HEK293 (cell line): ENCODE results near the gene SYS1.

Source experiments
- BCL11A ChIP-seq: fragments of 450-650 bp; formaldehyde crosslinking; IDR thresholded peaks from 2 replicates; pipeline ENCODE4 v1.5.1; 2016; ENCODE audit warnings: low read depth, missing biosample characterization, missing genetic modification characterization
- BCL11B ChIP-seq: fragments of 450-650 bp; formaldehyde crosslinking; IDR thresholded peaks from 2 replicates; pipeline ENCODE4 v1.5.1; 2016; ENCODE audit warnings: low read depth, missing biosample characterization, missing genetic modification characterization
- GLI2 ChIP-seq: fragments of 450-650 bp; formaldehyde crosslinking; IDR thresholded peaks from 2 replicates; pipeline ENCODE4; 2017; ENCODE audit warnings: missing biosample characterization, missing genetic modification characterization, low read depth, borderline replicate concordance
- IKZF3 ChIP-seq: fragments of 450-650 bp; IDR thresholded peaks from 2 replicates; pipeline ENCODE4 v1.5.0; 2018; ENCODE audit warnings: missing biosample characterization, mild to moderate bottlenecking, missing genetic modification characterization, moderate library complexity
- KLF1 ChIP-seq: fragments of 450-650 bp; formaldehyde crosslinking; IDR thresholded peaks from 2 replicates; pipeline ENCODE4 v1.5.1; 2016; ENCODE audit warnings: missing biosample characterization, missing genetic modification characterization
- KLF8 ChIP-seq: fragments of 450-650 bp; formaldehyde crosslinking; IDR thresholded peaks from 2 replicates; pipeline ENCODE4 v1.5.1; 2016; ENCODE audit warnings: missing biosample characterization, missing genetic modification characterization
- KLF9 ChIP-seq: fragments of 450-650 bp; formaldehyde crosslinking; IDR thresholded peaks from 2 replicates; pipeline ENCODE4 v1.5.1; 2016; ENCODE audit warnings: missing biosample characterization, missing genetic modification characterization, low read depth
- MEIS1 ChIP-seq: sonication (generic); formaldehyde crosslinking; IDR thresholded peaks from 2 replicates; pipeline ENCODE4 v1.8.1; 2022; ENCODE audit warnings: missing genetic modification reagents, mild to moderate bottlenecking, borderline replicate concordance
- OSR2 ChIP-seq: fragments of 450-650 bp; formaldehyde crosslinking; IDR thresholded peaks from 2 replicates; pipeline ENCODE4 v1.5.1; 2016; ENCODE audit warnings: missing biosample characterization, missing genetic modification characterization
- SCRT2 ChIP-seq: fragments of 450-650 bp; formaldehyde crosslinking; IDR thresholded peaks from 2 replicates; pipeline ENCODE4 v1.5.1; 2016; ENCODE audit warnings: missing biosample characterization, missing genetic modification characterization
- ZBTB7A ChIP-seq: fragments of 450-650 bp; formaldehyde crosslinking; IDR thresholded peaks from 2 replicates; pipeline ENCODE4 v1.5.1; 2016; ENCODE audit warnings: low read depth, missing biosample characterization, missing genetic modification characterization
- ZFP69B ChIP-seq: fragments of 450-650 bp; formaldehyde crosslinking; IDR thresholded peaks from 2 replicates; pipeline ENCODE4 v1.5.1; 2016; ENCODE audit warnings: missing biosample characterization, missing genetic modification characterization
- ZNF146 ChIP-seq: fragments of 450-650 bp; formaldehyde crosslinking; IDR thresholded peaks from 2 replicates; pipeline ENCODE4 v1.5.1; 2016; ENCODE audit warnings: missing biosample characterization, missing genetic modification characterization
- ZNF24 ChIP-seq: fragments of 450-650 bp; formaldehyde crosslinking; IDR thresholded peaks from 2 replicates; pipeline ENCODE4 v1.5.1; 2016; ENCODE audit warnings: missing biosample characterization, missing genetic modification characterization
- ZNF391 ChIP-seq: fragments of 450-650 bp; formaldehyde crosslinking; IDR thresholded peaks from 2 replicates; pipeline ENCODE4 v1.5.1; 2016; ENCODE audit warnings: low read depth, missing biosample characterization, missing genetic modification characterization, borderline replicate concordance
- ZNF423 ChIP-seq: fragments of 450-650 bp; formaldehyde crosslinking; IDR thresholded peaks from 2 replicates; pipeline ENCODE4 v1.5.1; 2016; ENCODE audit warnings: missing biosample characterization, missing genetic modification characterization
- ZNF426 ChIP-seq: fragments of 450-650 bp; formaldehyde crosslinking; IDR thresholded peaks from 2 replicates; pipeline ENCODE4 v1.5.1; 2017; ENCODE audit warnings: missing biosample characterization, missing genetic modification characterization, mild to moderate bottlenecking, inconsistent platforms, moderate library complexity
- ZNF530 ChIP-seq: fragments of 450-650 bp; formaldehyde crosslinking; IDR thresholded peaks from 2 replicates; pipeline ENCODE4 v1.5.1; 2016; ENCODE audit warnings: low read depth, missing biosample characterization, missing genetic modification characterization
- ZNF544 ChIP-seq: fragments of 450-650 bp; formaldehyde crosslinking; IDR thresholded peaks from 2 replicates; pipeline ENCODE4 v1.5.0; 2017; ENCODE audit warnings: missing biosample characterization, missing genetic modification characterization
- ZNF629 ChIP-seq: fragments of 450-650 bp; formaldehyde crosslinking; IDR thresholded peaks from 2 replicates; pipeline ENCODE4 v1.5.1; 2017; ENCODE audit warnings: missing biosample characterization, missing genetic modification characterization
- ZNF664 ChIP-seq: fragments of 450-650 bp; formaldehyde crosslinking; IDR thresholded peaks from 2 replicates; pipeline ENCODE4 v1.5.1; 2016; ENCODE audit warnings: missing biosample characterization, missing genetic modification characterization
- ZNF670 ChIP-seq: fragments of 450-650 bp; formaldehyde crosslinking; IDR thresholded peaks from 2 replicates; pipeline ENCODE4 v1.5.1; 2016; ENCODE audit warnings: missing biosample characterization, missing genetic modification characterization, low read depth
- ZNF843 ChIP-seq: fragments of 450-650 bp; formaldehyde crosslinking; IDR thresholded peaks from 2 replicates; pipeline ENCODE4 v1.5.1; 2016; ENCODE audit warnings: missing biosample characterization, missing genetic modification characterization
- ZSCAN23 ChIP-seq: fragments of 450-650 bp; formaldehyde crosslinking; IDR thresholded peaks from 2 replicates; pipeline ENCODE4 v1.5.1; 2016; ENCODE audit warnings: missing biosample characterization, missing genetic modification characterization
- ZSCAN30 ChIP-seq: fragments of 450-650 bp; IDR thresholded peaks from 2 replicates; pipeline ENCODE4 v1.5.1; 2018; ENCODE audit warnings: missing biosample characterization, mild to moderate bottlenecking, missing genetic modification characterization, moderate library complexity
- ZXDB ChIP-seq: fragments of 450-650 bp; formaldehyde crosslinking; IDR thresholded peaks from 2 replicates; pipeline ENCODE4 v1.5.1; 2016; ENCODE audit warnings: missing biosample characterization, missing genetic modification characterization
- TF ChIP-seq, protein P1 (sequence below): sonication (generic); formaldehyde crosslinking; IDR thresholded peaks from 2 replicates; pipeline ENCODE4 v1.8.1; 2022; ENCODE audit warnings: mild to moderate bottlenecking, moderate library complexity, missing genetic modification reagents
- TF ChIP-seq, protein P2 (sequence below): fragments of 450-650 bp; formaldehyde crosslinking; conservative IDR thresholded peaks from 2 replicates; pipeline ENCODE4 v1.5.1; 2016; ENCODE audit warnings: low read depth, missing biosample characterization, missing genetic modification characterization
- TF ChIP-seq, protein P3 (sequence below): fragments of 450-650 bp; formaldehyde crosslinking; IDR thresholded peaks from 2 replicates; pipeline ENCODE4 v1.5.1; 2016; ENCODE audit warnings: missing biosample characterization, missing genetic modification characterization
- TF ChIP-seq, protein P4 (sequence below): fragments of 450-650 bp; formaldehyde crosslinking; IDR thresholded peaks from 2 replicates; pipeline ENCODE4 v1.5.1; 2016; ENCODE audit warnings: missing biosample characterization, missing genetic modification characterization
- TF ChIP-seq, protein P5 (sequence below): fragments of 450-650 bp; formaldehyde crosslinking; IDR thresholded peaks from 2 replicates; pipeline ENCODE4 v1.5.1; 2016; ENCODE audit warnings: missing biosample characterization, missing genetic modification characterization

SYS1 gene

DNA sequence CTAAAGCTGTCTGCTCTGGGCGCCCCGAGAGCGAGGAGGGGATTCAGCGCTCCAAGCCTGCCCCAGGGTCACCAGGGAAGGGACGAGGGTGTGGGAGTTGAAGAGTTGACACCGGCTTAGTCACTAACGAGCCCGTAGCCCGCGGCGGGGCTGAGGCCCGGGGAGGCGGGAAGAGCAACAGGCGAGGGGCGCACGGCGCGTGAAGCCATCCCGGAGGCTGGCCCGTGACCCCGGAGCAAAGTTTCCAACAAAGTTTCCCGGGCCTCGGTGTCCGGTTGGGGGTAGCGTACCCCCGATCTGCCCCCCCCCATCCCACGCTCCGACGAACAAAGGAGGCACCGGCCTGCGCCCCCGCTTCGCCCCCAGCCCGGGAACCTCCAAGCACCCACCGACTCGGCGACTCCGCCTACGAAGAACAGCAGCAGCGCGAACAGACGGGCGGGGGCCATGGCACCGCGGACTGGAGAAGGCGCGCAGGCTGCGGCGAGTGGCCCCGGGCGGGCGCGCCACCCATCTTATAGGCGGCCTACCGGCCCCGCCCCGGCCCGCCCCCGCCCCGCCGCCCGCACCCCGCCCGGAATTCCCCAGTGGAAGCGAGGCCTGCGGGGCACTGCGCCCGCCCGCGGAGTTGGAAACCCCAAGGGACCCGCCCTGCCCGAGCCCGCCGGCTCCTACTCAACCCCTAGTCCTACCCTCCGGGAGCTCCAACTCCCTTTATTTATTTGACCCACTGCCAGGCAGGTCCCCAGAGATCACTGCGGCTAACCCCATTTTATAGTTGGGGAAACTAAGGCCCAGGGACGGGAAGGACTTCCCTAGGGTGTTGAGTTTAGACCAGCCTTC, 14.8 kb upstream of the SYS1 start, which contains the start of gene SDC4 (continued):
- TF ChIP-seq ZSCAN23 (tag by site-specific recombination) (no peak), ZNF423 (tag by site-specific recombination) (peak; percentile 91), ZNF530 (no peak), IKZF3 (tag by site-specific recombination) (peak; percentile 89), ZNF24 (tag by site-specific recombination) (no peak), ZNF843 (tag by site-specific recombination) (no peak), SCRT2 (peak; percentile 98), KLF8 (peak; percentile 79), ZNF670 (tag by site-specific recombination) (no peak), ZBTB7A (peak; percentile 78; the same call in 1 of the 2 replicates), MEIS1 (CRISPR knock-in tag) (no peak), ZNF629 (tag by site-specific recombination) (no peak), ZNF544 (tag by site-specific recombination) (no peak), OSR2 (tag by site-specific recombination) (no peak), ZNF664 (tag by site-specific recombination) (no peak), BCL11A (no peak), KLF9 (tag by site-specific recombination) (peak; percentile 42; the same call in 1 of the 2 replicates), BCL11B (tag by site-specific recombination) (no peak), GLI2 (tag by site-specific recombination) (no peak), ZNF426 (tag by site-specific recombination) (no peak), ZXDB (tag by site-specific recombination) (peak; percentile 72), ZFP69B (no peak), ZNF391 (tag by site-specific recombination) (peak; percentile 69), ZNF146 (tag by site-specific recombination) (0 out of 2 replicates have a peak, but pooled peaks have one; percentile 12), ZSCAN30 (tag by site-specific recombination) (0 out of 2 replicates have a peak, but pooled peaks have one; percentile 6), KLF1 (tag by site-specific recombination) (peak; percentile 53; the same call in 1 of the 2 replicates)
- TF ChIP-seq, protein P1, sequence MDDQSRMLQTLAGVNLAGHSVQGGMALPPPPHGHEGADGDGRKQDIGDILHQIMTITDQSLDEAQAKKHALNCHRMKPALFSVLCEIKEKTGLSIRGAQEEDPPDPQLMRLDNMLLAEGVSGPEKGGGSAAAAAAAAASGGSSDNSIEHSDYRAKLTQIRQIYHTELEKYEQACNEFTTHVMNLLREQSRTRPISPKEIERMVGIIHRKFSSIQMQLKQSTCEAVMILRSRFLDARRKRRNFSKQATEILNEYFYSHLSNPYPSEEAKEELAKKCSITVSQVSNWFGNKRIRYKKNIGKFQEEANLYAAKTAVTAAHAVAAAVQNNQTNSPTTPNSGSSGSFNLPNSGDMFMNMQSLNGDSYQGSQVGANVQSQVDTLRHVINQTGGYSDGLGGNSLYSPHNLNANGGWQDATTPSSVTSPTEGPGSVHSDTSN (CRISPR knock-in tag) = no peak
- TF ChIP-seq, protein P2, sequence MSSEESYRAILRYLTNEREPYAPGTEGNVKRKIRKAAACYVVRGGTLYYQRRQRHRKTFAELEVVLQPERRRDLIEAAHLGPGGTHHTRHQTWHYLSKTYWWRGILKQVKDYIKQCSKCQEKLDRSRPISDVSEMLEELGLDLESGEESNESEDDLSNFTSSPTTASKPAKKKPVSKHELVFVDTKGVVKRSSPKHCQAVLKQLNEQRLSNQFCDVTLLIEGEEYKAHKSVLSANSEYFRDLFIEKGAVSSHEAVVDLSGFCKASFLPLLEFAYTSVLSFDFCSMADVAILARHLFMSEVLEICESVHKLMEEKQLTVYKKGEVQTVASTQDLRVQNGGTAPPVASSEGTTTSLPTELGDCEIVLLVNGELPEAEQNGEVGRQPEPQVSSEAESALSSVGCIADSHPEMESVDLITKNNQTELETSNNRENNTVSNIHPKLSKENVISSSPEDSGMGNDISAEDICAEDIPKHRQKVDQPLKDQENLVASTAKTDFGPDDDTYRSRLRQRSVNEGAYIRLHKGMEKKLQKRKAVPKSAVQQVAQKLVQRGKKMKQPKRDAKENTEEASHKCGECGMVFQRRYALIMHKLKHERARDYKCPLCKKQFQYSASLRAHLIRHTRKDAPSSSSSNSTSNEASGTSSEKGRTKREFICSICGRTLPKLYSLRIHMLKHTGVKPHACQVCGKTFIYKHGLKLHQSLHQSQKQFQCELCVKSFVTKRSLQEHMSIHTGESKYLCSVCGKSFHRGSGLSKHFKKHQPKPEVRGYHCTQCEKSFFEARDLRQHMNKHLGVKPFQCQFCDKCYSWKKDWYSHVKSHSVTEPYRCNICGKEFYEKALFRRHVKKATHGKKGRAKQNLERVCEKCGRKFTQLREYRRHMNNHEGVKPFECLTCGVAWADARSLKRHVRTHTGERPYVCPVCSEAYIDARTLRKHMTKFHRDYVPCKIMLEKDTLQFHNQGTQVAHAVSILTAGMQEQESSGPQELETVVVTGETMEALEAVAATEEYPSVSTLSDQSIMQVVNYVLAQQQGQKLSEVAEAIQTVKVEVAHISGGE (tag by site-specific recombination) = 0 out of 2 replicates have a peak, but pooled peaks have one; percentile 25
- TF ChIP-seq, protein P3, sequence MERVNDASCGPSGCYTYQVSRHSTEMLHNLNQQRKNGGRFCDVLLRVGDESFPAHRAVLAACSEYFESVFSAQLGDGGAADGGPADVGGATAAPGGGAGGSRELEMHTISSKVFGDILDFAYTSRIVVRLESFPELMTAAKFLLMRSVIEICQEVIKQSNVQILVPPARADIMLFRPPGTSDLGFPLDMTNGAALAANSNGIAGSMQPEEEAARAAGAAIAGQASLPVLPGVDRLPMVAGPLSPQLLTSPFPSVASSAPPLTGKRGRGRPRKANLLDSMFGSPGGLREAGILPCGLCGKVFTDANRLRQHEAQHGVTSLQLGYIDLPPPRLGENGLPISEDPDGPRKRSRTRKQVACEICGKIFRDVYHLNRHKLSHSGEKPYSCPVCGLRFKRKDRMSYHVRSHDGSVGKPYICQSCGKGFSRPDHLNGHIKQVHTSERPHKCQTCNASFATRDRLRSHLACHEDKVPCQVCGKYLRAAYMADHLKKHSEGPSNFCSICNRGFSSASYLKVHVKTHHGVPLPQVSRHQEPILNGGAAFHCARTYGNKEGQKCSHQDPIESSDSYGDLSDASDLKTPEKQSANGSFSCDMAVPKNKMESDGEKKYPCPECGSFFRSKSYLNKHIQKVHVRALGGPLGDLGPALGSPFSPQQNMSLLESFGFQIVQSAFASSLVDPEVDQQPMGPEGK (tag by site-specific recombination) = peak; percentile 86
- TF ChIP-seq, protein P4, sequence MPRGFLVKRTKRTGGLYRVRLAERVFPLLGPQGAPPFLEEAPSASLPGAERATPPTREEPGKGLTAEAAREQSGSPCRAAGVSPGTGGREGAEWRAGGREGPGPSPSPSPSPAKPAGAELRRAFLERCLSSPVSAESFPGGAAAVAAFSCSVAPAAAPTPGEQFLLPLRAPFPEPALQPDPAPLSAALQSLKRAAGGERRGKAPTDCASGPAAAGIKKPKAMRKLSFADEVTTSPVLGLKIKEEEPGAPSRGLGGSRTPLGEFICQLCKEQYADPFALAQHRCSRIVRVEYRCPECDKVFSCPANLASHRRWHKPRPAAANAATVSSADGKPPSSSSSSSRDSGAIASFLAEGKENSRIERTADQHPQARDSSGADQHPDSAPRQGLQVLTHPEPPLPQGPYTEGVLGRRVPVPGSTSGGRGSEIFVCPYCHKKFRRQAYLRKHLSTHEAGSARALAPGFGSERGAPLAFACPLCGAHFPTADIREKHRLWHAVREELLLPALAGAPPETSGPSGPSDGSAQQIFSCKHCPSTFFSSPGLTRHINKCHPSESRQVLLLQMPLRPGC = 0 out of 2 replicates have a peak, but pooled peaks have one; percentile 11
- TF ChIP-seq, protein P5, sequence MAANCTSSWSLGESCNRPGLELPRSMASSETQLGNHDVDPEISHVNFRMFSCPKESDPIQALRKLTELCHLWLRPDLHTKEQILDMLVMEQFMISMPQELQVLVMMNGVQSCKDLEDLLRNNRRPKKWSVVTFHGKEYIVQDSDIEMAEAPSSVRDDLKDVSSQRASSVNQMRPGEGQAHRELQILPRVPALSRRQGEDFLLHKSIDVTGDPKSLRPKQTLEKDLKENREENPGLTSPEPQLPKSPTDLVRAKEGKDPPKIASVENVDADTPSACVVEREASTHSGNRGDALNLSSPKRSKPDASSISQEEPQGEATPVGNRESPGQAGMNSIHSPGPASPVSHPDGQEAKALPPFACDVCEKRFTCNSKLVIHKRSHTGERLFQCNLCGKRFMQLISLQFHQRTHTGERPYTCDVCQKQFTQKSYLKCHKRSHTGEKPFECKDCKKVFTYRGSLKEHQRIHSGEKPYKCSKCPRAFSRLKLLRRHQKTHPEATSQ (tag by site-specific recombination) = no peak
